OCI-LY7 (cell line): Measurements from ENCODE around the gene ATP5F1E. TPM values are rescaled to one million over a fixed set of nuclear protein-coding genes. Genes with fewer than 3 reads are reported as not detected.

Experiments used
- BruUV-seq: library from RNA; stranded (reverse); fragments of 400-500 nt; replicated peaks from 2 replicates; lab custom pipeline; 2021; lab: Mats Ljungman, UMichigan
- CTCF ChIA-PET: fragments of 300-600 bp; sonication (Branson Sonifier 250); formaldehyde crosslinking; loops from one replicate; lab custom pipeline; 2022; ENCODE audit warnings: antibody characterized with exemption; ENCODE audit not compliant: unreplicated experiment; lab: Charles Lee
- POLR2A ChIA-PET: fragments of 300-600 bp; sonication (Branson Sonifier 250); formaldehyde crosslinking; loops from one replicate; lab custom pipeline; 2022; ENCODE audit warnings: antibody characterized with exemption; lab: Charles Lee
- DNase-seq: peaks from one replicate; pipeline ENCODE4 v3.0.0-alpha.2; 2015; ENCODE audit warnings: low spot score
- H2AFZ ChIP-seq: fragments of 200-600 bp; sonication (generic), shearing (Covaris generic); 2 replicates; pipeline ENCODE4 v1.6.1; 2014; ENCODE audit warnings: mild to moderate bottlenecking, antibody characterized with exemption, low read length, moderate library complexity
- H3K27ac ChIP-seq: fragments of 200-600 bp; sonication (generic); 2 replicates; pipeline ENCODE4 v1.5.1; 2014; ENCODE audit warnings: mixed run types, low read depth, mild to moderate bottlenecking, moderate library complexity, low read length, inconsistent platforms; ENCODE audit not compliant: poor library complexity, severe bottlenecking
- H3K36me3 ChIP-seq: fragments of 200-600 bp; sonication (generic); 2 replicates; pipeline ENCODE4 v1.6.1; 2014; ENCODE audit warnings: mild to moderate bottlenecking, antibody characterized with exemption, low read length, moderate library complexity, mixed read lengths; ENCODE audit not compliant: insufficient read depth
- H3K4me1 ChIP-seq: fragments of 200-600 bp; sonication (generic); 2 replicates; pipeline ENCODE4 v1.5.1; 2014; ENCODE audit warnings: mild to moderate bottlenecking, low read length; ENCODE audit not compliant: insufficient read depth, poor library complexity, severe bottlenecking
- H3K4me2 ChIP-seq: fragments of 200-600 bp; sonication (generic); 2 replicates; pipeline ENCODE4 v1.6.1; 2014; ENCODE audit warnings: mild to moderate bottlenecking, low read length
- H3K4me3 ChIP-seq: fragments of 200-600 bp; sonication (generic); 2 replicates; pipeline ENCODE4 v1.5.1; 2014; ENCODE audit warnings: mild to moderate bottlenecking, low read depth, low read length; ENCODE audit not compliant: poor library complexity, severe bottlenecking
- H3K79me2 ChIP-seq: fragments of 200-600 bp; sonication (generic); 2 replicates; pipeline ENCODE4 v1.6.1; 2016; ENCODE audit warnings: low read depth, mild to moderate bottlenecking, low read length, moderate library complexity, mixed read lengths; ENCODE audit not compliant: insufficient read depth
- H3K9me2 ChIP-seq: fragments of 200-600 bp; sonication (generic); 2 replicates; pipeline ENCODE4 v1.6.1; 2016; ENCODE audit warnings: mild to moderate bottlenecking, low read length, mixed read lengths; ENCODE audit not compliant: insufficient read depth
- H3K9me3 ChIP-seq: fragments of 200-600 bp; sonication (generic); 2 replicates; pipeline ENCODE4 v1.6.1; 2014; ENCODE audit warnings: mild to moderate bottlenecking, mixed run types, low read length, mixed read lengths
- H4K20me1 ChIP-seq: fragments of 200-600 bp; sonication (generic); 2 replicates; pipeline ENCODE4 v1.6.1; 2014; ENCODE audit warnings: mild to moderate bottlenecking, antibody characterized with exemption, low read length, moderate library complexity, mixed read lengths; ENCODE audit not compliant: insufficient read depth
- EZH2phosphoT487 ChIP-seq: fragments of 200-600 bp; sonication (generic); IDR thresholded peaks from 2 replicates; pipeline ENCODE4 v1.6.1; 2018; ENCODE audit warnings: low read depth, borderline replicate concordance, mild to moderate bottlenecking, mixed run types, antibody characterized with exemption, low read length, moderate library complexity, mixed read lengths
- intact Hi-C: fragments of 100-400 bp; cut with micrococcal nuclease; formaldehyde crosslinking; loops from one replicate; pipeline ENCODE4 v1.10.0; 2022; ENCODE audit not compliant: unreplicated experiment
- total RNA-seq, 2 experiments: library from RNA; depleted of rRNA in 1 of 2; stranded (reverse); fragments of >200 nt in 1 of 2; shearing (Covaris generic) in 1 of 2; gene quantifications; 2 replicates each; pipeline ENCODE4 v1.2.3, GENCODE V29; 2014 to 2022
- TF ChIP-seq, protein P1 (sequence below): fragments of 200-600 bp; sonication (generic); conservative IDR thresholded peaks from 2 replicates; pipeline ENCODE4 v1.5.1; 2014; ENCODE audit warnings: mild to moderate bottlenecking, antibody characterized with exemption, low read length, moderate library complexity, mixed read lengths

ATP5F1E gene
- total RNA-seq, 2 experiments from 2014 or later: 42.4 to 67.2 TPM

- intact Hi-C loops: loop anchor here (10.0 kb wide), 1 partner anchor 163 kb away; the partner anchor contains the start of gene ZNF831
- peaks cover 19% of the 10 kb centered on the region; the same call in 1 of the 2 replicates for H3K79me2 ChIP-seq
Observed at GRCh38 chr20:59001449-59002171, 30.5 kb downstream of the ATP5F1E start.

GRCh38 chr20:59001068-59001448, 31.1 kb downstream of the ATP5F1E start:
- Histone ChIP-seq H3K4me3 (no peak overlapping the region), H3K4me1 (peaks cover 28% of the 10 kb centered on the region), H4K20me1 (peaks cover under 1% of the 10 kb centered on the region; the same call in 1 of the 2 replicates), H3K79me2 (peaks cover 15% of the 10 kb centered on the region; the same call in 1 of the 2 replicates), H2AFZ (no peak overlapping the region), H3K27ac (no peak overlapping the region), H3K4me2 (no peak overlapping the region), H3K36me3 (peaks cover 69% of the 10 kb centered on the region), H3K9me3 (no peaks in the 10 kb centered on the region), H3K9me2 (no peaks in the 10 kb centered on the region)
- intact Hi-C loops: loop anchor here (10.0 kb wide), 1 partner anchor 164 kb away; the partner anchor contains the start of gene ZNF831
- no peak for TF ChIP-seq EZH2phosphoT487
- TF ChIP-seq, protein P1, sequence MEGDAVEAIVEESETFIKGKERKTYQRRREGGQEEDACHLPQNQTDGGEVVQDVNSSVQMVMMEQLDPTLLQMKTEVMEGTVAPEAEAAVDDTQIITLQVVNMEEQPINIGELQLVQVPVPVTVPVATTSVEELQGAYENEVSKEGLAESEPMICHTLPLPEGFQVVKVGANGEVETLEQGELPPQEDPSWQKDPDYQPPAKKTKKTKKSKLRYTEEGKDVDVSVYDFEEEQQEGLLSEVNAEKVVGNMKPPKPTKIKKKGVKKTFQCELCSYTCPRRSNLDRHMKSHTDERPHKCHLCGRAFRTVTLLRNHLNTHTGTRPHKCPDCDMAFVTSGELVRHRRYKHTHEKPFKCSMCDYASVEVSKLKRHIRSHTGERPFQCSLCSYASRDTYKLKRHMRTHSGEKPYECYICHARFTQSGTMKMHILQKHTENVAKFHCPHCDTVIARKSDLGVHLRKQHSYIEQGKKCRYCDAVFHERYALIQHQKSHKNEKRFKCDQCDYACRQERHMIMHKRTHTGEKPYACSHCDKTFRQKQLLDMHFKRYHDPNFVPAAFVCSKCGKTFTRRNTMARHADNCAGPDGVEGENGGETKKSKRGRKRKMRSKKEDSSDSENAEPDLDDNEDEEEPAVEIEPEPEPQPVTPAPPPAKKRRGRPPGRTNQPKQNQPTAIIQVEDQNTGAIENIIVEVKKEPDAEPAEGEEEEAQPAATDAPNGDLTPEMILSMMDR: no peak
- no peak for DNase-seq
- no TSS peak for BruUV-seq
- CTCF ChIA-PET: no interaction called here
- POLR2A ChIA-PET: no interaction called here

More at GRCh38 chr20:59001449-59002171, 30.5 kb downstream of the ATP5F1E start:
- no peak overlapping the region for H2AFZ ChIP-seq
- H3K9me2 ChIP-seq: no peaks in the 10 kb centered on the region
- peaks cover 33% of the 10 kb centered on the region for H3K4me1 ChIP-seq
- no peak overlapping the region for H3K27ac ChIP-seq
- TF ChIP-seq, protein P1: no peak
- TF ChIP-seq EZH2phosphoT487: no peak
- H3K4me2 ChIP-seq: no peak overlapping the region
- peaks cover 63% of the 10 kb centered on the region for H3K36me3 ChIP-seq
- H4K20me1 ChIP-seq: no peaks in the 10 kb centered on the region
- H3K9me3 ChIP-seq: no peaks in the 10 kb centered on the region
- BruUV-seq: no TSS peak
- DNase-seq: no peak
- CTCF ChIA-PET: no interaction called here
- H3K4me3 ChIP-seq: no peak overlapping the region
- POLR2A ChIA-PET: no interaction called here

GRCh38 chr20:59000326-59000725, 31.8 kb downstream of the ATP5F1E start:
- no TSS peak for BruUV-seq
- Histone ChIP-seq H3K4me2 (no peak overlapping the region), H3K36me3 (peaks cover 76% of the 10 kb centered on the region), H3K9me2 (no peaks in the 10 kb centered on the region), H3K9me3 (no peaks in the 10 kb centered on the region), H3K79me2 (peaks cover 8% of the 10 kb centered on the region; the same call in 1 of the 2 replicates), H3K4me1 (peaks cover 21% of the 10 kb centered on the region), H4K20me1 (peaks cover 3% of the 10 kb centered on the region; the same call in 1 of the 2 replicates), H3K27ac (no peak overlapping the region), H3K4me3 (no peak overlapping the region), H2AFZ (no peak overlapping the region)
- intact Hi-C loops: loop anchor here (10.0 kb wide), 1 partner anchor 164 kb away; the partner anchor contains the start of gene ZNF831
- POLR2A ChIA-PET: no interaction called here
- no peak for DNase-seq
- CTCF ChIA-PET: no interaction called here
- TF ChIP-seq EZH2phosphoT487: no peak
- TF ChIP-seq, protein P1: no peak
